ENCODE measurements around the gene BRD2. TPM values are rescaled to one million over a fixed set of nuclear protein-coding genes. Genes with fewer than 3 reads are reported as not detected.
A peak's percentile ranks its signal among the peaks of the same experiment; 100 is the strongest.

The BRD2 gene
- total RNA-seq, 2 experiments from 2014 or later, result 340 to 378 TPM

GRCh38 chr6:32976334-32977069 lies 8.1 kb downstream of the BRD2 start:
- no peaks in the 10 kb centered on the region for H3K27me3 Mint-ChIP-seq
- POLR2A ChIA-PET, result interaction anchor here (0.6 to 12.1 kb wide), 7 partner anchors 8 to 174 kb away, joined by 3 to 444 read pairs (median 6); partner anchors contain the start of genes BRD2, HLA-DMA, HLA-DMB and PSMB8
- H3K27ac ChIP-seq (ENCODE audit: low read depth in 1 of 2, low read length in 2 of 2), result no peak overlapping the region

DNA sequence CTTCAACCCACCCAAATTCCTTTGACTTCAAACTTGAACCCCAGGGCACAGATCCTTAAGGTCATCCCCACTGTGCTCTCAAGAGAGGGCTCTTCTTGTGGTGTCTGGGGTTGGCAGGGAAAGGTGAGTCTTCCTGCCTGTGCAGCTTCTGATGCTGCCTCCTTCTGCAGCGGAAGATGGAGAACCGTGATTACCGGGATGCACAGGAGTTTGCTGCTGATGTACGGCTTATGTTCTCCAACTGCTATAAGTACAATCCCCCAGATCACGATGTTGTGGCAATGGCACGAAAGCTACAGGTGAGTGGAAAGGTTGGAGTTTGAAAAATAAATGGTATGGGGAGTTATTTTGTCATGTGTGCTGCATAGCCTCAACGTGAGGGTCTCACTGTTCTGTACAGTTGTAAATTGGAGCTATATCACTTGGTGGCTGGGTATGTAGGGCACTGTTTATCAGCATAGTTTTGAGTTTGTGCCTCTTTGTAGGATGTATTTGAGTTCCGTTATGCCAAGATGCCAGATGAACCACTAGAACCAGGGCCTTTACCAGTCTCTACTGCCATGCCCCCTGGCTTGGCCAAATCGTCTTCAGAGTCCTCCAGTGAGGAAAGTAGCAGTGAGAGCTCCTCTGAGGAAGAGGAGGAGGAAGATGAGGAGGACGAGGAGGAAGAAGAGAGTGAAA lies 9.0 kb downstream of the BRD2 start:
- no peak overlapping the region for H3K4me3 ChIP-seq (ENCODE audit: low read length)
- peaks cover 97% of the 10 kb centered on the region for H3K36me3 ChIP-seq (ENCODE audit: insufficient read depth, low read length)
- CTCF ChIA-PET, result interaction anchor here (13.1 kb wide), 1 partner anchor 21 kb away, joined by 177 read pairs; the partner anchor contains the start of gene HLA-DMA
- H3K4me1 Mint-ChIP-seq (ENCODE audit: low read depth), result peaks cover 44% of the 10 kb centered on the region
- peak overlapping the region; percentile 29 for H3K27ac Mint-ChIP-seq
- no peak overlapping the region for H3K4me3 Mint-ChIP-seq
- peaks cover 100% of the 10 kb centered on the region for H3K36me3 Mint-ChIP-seq (ENCODE audit: low read depth)
- no peaks in the 10 kb centered on the region for H3K27me3 Mint-ChIP-seq
- ATAC-seq (ENCODE audit: poor library complexity) (no peak), DNase-seq (no peak)
- no peaks in the 10 kb centered on the region for H3K9me3 ChIP-seq (ENCODE audit: control insufficient read depth in 1 of 2, insufficient read depth in 1 of 2, low read length in 2 of 2)
- intact Hi-C loops (cut with DNase I, micrococcal nuclease), result no loop called here
- TF ChIP-seq, protein P1, sequence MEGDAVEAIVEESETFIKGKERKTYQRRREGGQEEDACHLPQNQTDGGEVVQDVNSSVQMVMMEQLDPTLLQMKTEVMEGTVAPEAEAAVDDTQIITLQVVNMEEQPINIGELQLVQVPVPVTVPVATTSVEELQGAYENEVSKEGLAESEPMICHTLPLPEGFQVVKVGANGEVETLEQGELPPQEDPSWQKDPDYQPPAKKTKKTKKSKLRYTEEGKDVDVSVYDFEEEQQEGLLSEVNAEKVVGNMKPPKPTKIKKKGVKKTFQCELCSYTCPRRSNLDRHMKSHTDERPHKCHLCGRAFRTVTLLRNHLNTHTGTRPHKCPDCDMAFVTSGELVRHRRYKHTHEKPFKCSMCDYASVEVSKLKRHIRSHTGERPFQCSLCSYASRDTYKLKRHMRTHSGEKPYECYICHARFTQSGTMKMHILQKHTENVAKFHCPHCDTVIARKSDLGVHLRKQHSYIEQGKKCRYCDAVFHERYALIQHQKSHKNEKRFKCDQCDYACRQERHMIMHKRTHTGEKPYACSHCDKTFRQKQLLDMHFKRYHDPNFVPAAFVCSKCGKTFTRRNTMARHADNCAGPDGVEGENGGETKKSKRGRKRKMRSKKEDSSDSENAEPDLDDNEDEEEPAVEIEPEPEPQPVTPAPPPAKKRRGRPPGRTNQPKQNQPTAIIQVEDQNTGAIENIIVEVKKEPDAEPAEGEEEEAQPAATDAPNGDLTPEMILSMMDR (IDR thresholded peaks at IDR 0.05), result no peak
- peak overlapping the region in 1 of 2 donors; percentile 13 for H3K27ac ChIP-seq (ENCODE audit: low read depth in 1 of 2, low read length in 2 of 2)
- H3K4me1 ChIP-seq (ENCODE audit: insufficient read depth, low read length), result peaks cover 56% of the 10 kb centered on the region
- H3K27me3 ChIP-seq (ENCODE audit: control insufficient read depth in 1 of 2, insufficient read depth in 2 of 2, low read length in 2 of 2), result no peaks in the 10 kb centered on the region
- no peaks in the 10 kb centered on the region for H3K9me3 Mint-ChIP-seq
- POLR2A ChIA-PET, result interaction anchor here (0.7 to 12.1 kb wide), 5 partner anchors 9 to 132 kb away, joined by 3 to 325 read pairs (median 7); partner anchors contain the start of genes BRD2, HLA-DMA and HLA-DMB

More at GRCh38 chr6:32976334-32977069, 8.1 kb downstream of the BRD2 start:
- ATAC-seq (ENCODE audit: poor library complexity) (no peak), DNase-seq (no peak)
- Histone ChIP-seq H3K4me1 (ENCODE audit: insufficient read depth, low read length) (peaks cover 59% of the 10 kb centered on the region), H3K9me3 (ENCODE audit: control insufficient read depth in 1 of 2, insufficient read depth in 1 of 2, low read length in 2 of 2) (no peaks in the 10 kb centered on the region), H3K4me3 (ENCODE audit: low read length) (no peak overlapping the region), H3K27me3 (ENCODE audit: control insufficient read depth in 1 of 2, insufficient read depth in 2 of 2, low read length in 2 of 2) (no peaks in the 10 kb centered on the region), H3K36me3 (ENCODE audit: insufficient read depth, low read length) (peaks cover 93% of the 10 kb centered on the region)
- Mint-ChIP-seq H3K9me3 (no peaks in the 10 kb centered on the region), H3K36me3 (ENCODE audit: low read depth) (peaks cover 100% of the 10 kb centered on the region), H3K4me1 (ENCODE audit: low read depth) (peaks cover 44% of the 10 kb centered on the region), H3K4me3 (peak overlapping the region; percentile 79), H3K27ac (peak overlapping the region; percentile 75)
- CTCF ChIA-PET, result interaction anchor here (11.8 to 13.1 kb wide), 2 partner anchors 9 to 21 kb away, joined by 108 to 177 read pairs; partner anchors contain the start of gene HLA-DMA
- intact Hi-C loops (cut with DNase I, micrococcal nuclease), result no loop called here
- TF ChIP-seq, protein P1 (IDR thresholded peaks at IDR 0.05), result no peak

DNA sequence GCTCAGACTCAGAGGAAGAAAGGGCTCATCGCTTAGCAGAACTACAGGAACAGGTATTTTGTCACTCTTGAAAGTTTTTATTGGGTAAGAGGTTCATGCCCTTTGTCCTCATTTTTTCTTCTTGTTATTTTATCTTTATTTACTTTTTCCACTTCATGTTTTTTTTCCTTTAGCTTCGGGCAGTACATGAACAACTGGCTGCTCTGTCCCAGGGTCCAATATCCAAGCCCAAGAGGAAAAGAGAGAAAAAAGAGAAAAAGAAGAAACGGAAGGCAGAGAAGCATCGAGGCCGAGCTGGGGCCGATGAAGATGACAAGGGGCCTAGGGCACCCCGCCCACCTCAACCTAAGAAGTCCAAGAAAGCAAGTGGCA lies 9.5 kb downstream of the BRD2 start:
- H3K9me3 Mint-ChIP-seq, result no peaks in the 10 kb centered on the region
- H3K4me3 ChIP-seq (ENCODE audit: low read length), result no peak overlapping the region
- peaks cover 100% of the 10 kb centered on the region for H3K36me3 Mint-ChIP-seq (ENCODE audit: low read depth)
- no peaks in the 10 kb centered on the region for H3K9me3 ChIP-seq (ENCODE audit: control insufficient read depth in 1 of 2, insufficient read depth in 1 of 2, low read length in 2 of 2)
- H3K36me3 ChIP-seq (ENCODE audit: insufficient read depth, low read length), result peaks cover 92% of the 10 kb centered on the region
- no peaks in the 10 kb centered on the region for H3K27me3 ChIP-seq (ENCODE audit: control insufficient read depth in 1 of 2, insufficient read depth in 2 of 2, low read length in 2 of 2)
- DNase-seq (no peak), ATAC-seq (ENCODE audit: poor library complexity) (no peak)
- ChIA-PET CTCF (interaction anchor here (13.1 kb wide), 1 partner anchor 22 kb away, joined by 177 read pairs; the partner anchor contains the start of gene HLA-DMA), POLR2A (interaction anchor here (0.7 to 12.1 kb wide), 5 partner anchors 9 to 133 kb away, joined by 3 to 325 read pairs (median 7); partner anchors contain the start of genes BRD2, HLA-DMA and HLA-DMB)
- TF ChIP-seq, protein P1 (IDR thresholded peaks at IDR 0.05), result no peak
- no peak overlapping the region for H3K27ac ChIP-seq (ENCODE audit: low read depth in 1 of 2, low read length in 2 of 2)
- intact Hi-C loops (cut with DNase I, micrococcal nuclease), result no loop called here
- peaks cover 49% of the 10 kb centered on the region for H3K4me1 Mint-ChIP-seq (ENCODE audit: low read depth)
- H3K27me3 Mint-ChIP-seq, result no peaks in the 10 kb centered on the region
- H3K4me1 ChIP-seq (ENCODE audit: insufficient read depth, low read length), result peaks cover 56% of the 10 kb centered on the region
- no peak overlapping the region for H3K27ac Mint-ChIP-seq
- no peak overlapping the region for H3K4me3 Mint-ChIP-seq
